ENCODE data around the gene UGT1A5.

UGT1A5 gene

GRCh38 chr2:233712611-233713261 lies at the start of gene UGT1A5:
Gene UGT1A5, plus strand, starts transcription at chr2:233712907. Its CDS starts 85 bp downstream, at chr2:233712992.
- ATAC-seq (ENCODE audit: low read depth) (no peak), DNase-seq (ENCODE audit: low spot score in 2 of 2) (no peak)
- Mint-ChIP-seq H3K27ac (no peak within 1 kb of the TSS), H3K4me1 (peaks cover 6% of the 10 kb centered on the region), H3K4me3 (no peak within 1 kb of the TSS), H3K27me3 (peaks cover 14% of the 10 kb centered on the region), H3K9me3 (no peaks in the 10 kb centered on the region), H3K36me3 (no peaks in the 10 kb centered on the region)

GRCh38 chr2:233663911-233664310 lies 48.8 kb upstream of the UGT1A5 start:
- no peak for ATAC-seq (ENCODE audit: low read depth)
- peaks cover 9% of the 10 kb centered on the region for H3K27me3 Mint-ChIP-seq
- no peak overlapping the region for H3K27ac Mint-ChIP-seq
- peaks cover 2% of the 10 kb centered on the region for H3K9me3 Mint-ChIP-seq
- DNase-seq (ENCODE audit: low spot score in 2 of 2), result no peak
- H3K36me3 Mint-ChIP-seq, result peaks cover 2% of the 10 kb centered on the region
- H3K4me3 Mint-ChIP-seq, result no peak overlapping the region
- no peaks in the 10 kb centered on the region for H3K4me1 Mint-ChIP-seq

- Mint-ChIP-seq H3K27ac (no peak overlapping the region), H3K9me3 (peaks cover 2% of the 10 kb centered on the region), H3K4me1 (no peaks in the 10 kb centered on the region), H3K36me3 (peaks cover 2% of the 10 kb centered on the region), H3K4me3 (no peak overlapping the region), H3K27me3 (peaks cover 12% of the 10 kb centered on the region)
- ATAC-seq (ENCODE audit: low read depth), result no peak
- DNase-seq (ENCODE audit: low spot score in 2 of 2), result no peak
Measured at GRCh38 chr2:233668605-233669260, 44.0 kb upstream of the UGT1A5 start.

- H3K36me3 Mint-ChIP-seq, result peaks cover 2% of the 10 kb centered on the region
- H3K4me1 Mint-ChIP-seq, result no peaks in the 10 kb centered on the region
- H3K27ac Mint-ChIP-seq, result no peak within 1 kb of the TSS
- no peak for ATAC-seq (ENCODE audit: low read depth)
- peaks cover 2% of the 10 kb centered on the region for H3K9me3 Mint-ChIP-seq
- H3K4me3 Mint-ChIP-seq, result no peak within 1 kb of the TSS
- no peak for DNase-seq (ENCODE audit: low spot score in 2 of 2)
- H3K27me3 Mint-ChIP-seq, result peaks cover 12% of the 10 kb centered on the region
Measured at GRCh38 chr2:233671290-233672161, 41.2 kb upstream of the UGT1A5 start, which contains the start of gene UGT1A9. Gene UGT1A9, plus strand, starts transcription at chr2:233671898. Its CDS starts 37 bp downstream, at chr2:233671935.

GRCh38 chr2:233672886-233673285 lies 39.8 kb upstream of the UGT1A5 start:
- no peak overlapping the region for H3K27ac Mint-ChIP-seq
- no peak overlapping the region for H3K4me3 Mint-ChIP-seq
- peaks cover 2% of the 10 kb centered on the region for H3K9me3 Mint-ChIP-seq
- peaks cover 2% of the 10 kb centered on the region for H3K36me3 Mint-ChIP-seq
- no peaks in the 10 kb centered on the region for H3K4me1 Mint-ChIP-seq
- peaks cover 12% of the 10 kb centered on the region for H3K27me3 Mint-ChIP-seq
- ATAC-seq (ENCODE audit: low read depth) (no peak), DNase-seq (ENCODE audit: low spot score in 2 of 2) (no peak)

GRCh38 chr2:233673896-233674295 lies 38.8 kb upstream of the UGT1A5 start:
- Mint-ChIP-seq H3K9me3 (no peaks in the 10 kb centered on the region), H3K4me3 (no peak overlapping the region), H3K27ac (no peak overlapping the region), H3K4me1 (no peaks in the 10 kb centered on the region), H3K27me3 (peaks cover 14% of the 10 kb centered on the region), H3K36me3 (no peaks in the 10 kb centered on the region)
- DNase-seq (ENCODE audit: low spot score in 2 of 2) (no peak), ATAC-seq (ENCODE audit: low read depth) (no peak)

GRCh38 chr2:233674314-233674713 lies 38.4 kb upstream of the UGT1A5 start:
- Mint-ChIP-seq H3K4me1 (no peaks in the 10 kb centered on the region), H3K27me3 (peaks cover 14% of the 10 kb centered on the region), H3K27ac (no peak overlapping the region), H3K36me3 (no peaks in the 10 kb centered on the region), H3K4me3 (no peak overlapping the region), H3K9me3 (no peaks in the 10 kb centered on the region)
- DNase-seq (ENCODE audit: low spot score in 2 of 2), result no peak
- no peak for ATAC-seq (ENCODE audit: low read depth)

- ATAC-seq (ENCODE audit: low read depth), result no peak
- Mint-ChIP-seq H3K4me3 (no peak overlapping the region), H3K36me3 (no peaks in the 10 kb centered on the region), H3K27ac (no peak overlapping the region), H3K27me3 (peaks cover 14% of the 10 kb centered on the region), H3K9me3 (no peaks in the 10 kb centered on the region), H3K4me1 (no peaks in the 10 kb centered on the region)
- DNase-seq (ENCODE audit: low spot score in 2 of 2), result no peak
Measured at GRCh38 chr2:233674995-233675394, 37.7 kb upstream of the UGT1A5 start.

GRCh38 chr2:233676046-233676445 lies 36.7 kb upstream of the UGT1A5 start:
- Mint-ChIP-seq H3K9me3 (no peaks in the 10 kb centered on the region), H3K36me3 (no peaks in the 10 kb centered on the region), H3K27me3 (peaks cover 10% of the 10 kb centered on the region), H3K4me3 (no peak overlapping the region), H3K4me1 (no peaks in the 10 kb centered on the region), H3K27ac (no peak overlapping the region)
- DNase-seq (ENCODE audit: low spot score in 2 of 2) (no peak), ATAC-seq (ENCODE audit: low read depth) (no peak)

GRCh38 chr2:233679196-233679595 lies 33.5 kb upstream of the UGT1A5 start:
- Mint-ChIP-seq H3K36me3 (no peaks in the 10 kb centered on the region), H3K4me3 (no peak overlapping the region), H3K9me3 (no peaks in the 10 kb centered on the region), H3K27me3 (peaks cover 7% of the 10 kb centered on the region), H3K27ac (no peak overlapping the region), H3K4me1 (no peaks in the 10 kb centered on the region)
- ATAC-seq (ENCODE audit: low read depth) (no peak), DNase-seq (ENCODE audit: low spot score in 2 of 2) (no peak)

- no peak for DNase-seq (ENCODE audit: low spot score in 2 of 2)
- H3K36me3 Mint-ChIP-seq, result no peaks in the 10 kb centered on the region
- H3K27me3 Mint-ChIP-seq, result peaks cover 4% of the 10 kb centered on the region
- H3K4me1 Mint-ChIP-seq, result no peaks in the 10 kb centered on the region
- H3K27ac Mint-ChIP-seq, result no peak overlapping the region
- no peak overlapping the region for H3K4me3 Mint-ChIP-seq
- H3K9me3 Mint-ChIP-seq, result no peaks in the 10 kb centered on the region
- no peak for ATAC-seq (ENCODE audit: low read depth)
Measured at GRCh38 chr2:233680361-233681045, 32.2 kb upstream of the UGT1A5 start.

GRCh38 chr2:233681521-233682099 lies 31.1 kb upstream of the UGT1A5 start, which contains the start of gene UGT1A7:
Gene UGT1A7, plus strand, starts transcription at chr2:233681901. Its CDS starts 37 bp downstream, at chr2:233681938.
- H3K4me1 Mint-ChIP-seq, result no peaks in the 10 kb centered on the region
- DNase-seq (ENCODE audit: low spot score in 2 of 2) (no peak), ATAC-seq (ENCODE audit: low read depth) (no peak)
- H3K27me3 Mint-ChIP-seq, result peaks cover 6% of the 10 kb centered on the region
- H3K36me3 Mint-ChIP-seq, result no peaks in the 10 kb centered on the region
- no peak within 1 kb of the TSS for H3K4me3 Mint-ChIP-seq
- no peaks in the 10 kb centered on the region for H3K9me3 Mint-ChIP-seq
- no peak within 1 kb of the TSS for H3K27ac Mint-ChIP-seq

- H3K4me3 Mint-ChIP-seq, result no peak overlapping the region
- H3K27me3 Mint-ChIP-seq, result peaks cover 12% of the 10 kb centered on the region
- H3K36me3 Mint-ChIP-seq, result no peaks in the 10 kb centered on the region
- H3K9me3 Mint-ChIP-seq, result no peaks in the 10 kb centered on the region
- no peak overlapping the region for H3K27ac Mint-ChIP-seq
- DNase-seq (ENCODE audit: low spot score in 2 of 2) (no peak), ATAC-seq (ENCODE audit: low read depth) (no peak)
- H3K4me1 Mint-ChIP-seq, result peaks cover 6% of the 10 kb centered on the region
Measured at GRCh38 chr2:233684640-233685039, 28.1 kb upstream of the UGT1A5 start.
